NCI-H1105 treated with DMSO at 0.1 percent for 48 hours (cell line): ENCODE data around the gene TEX48.
A peak's percentile ranks its signal among the peaks of the same experiment; 100 is the strongest.

Experiments
- DNase-seq: peaks from one replicate; lab custom pipeline; 2025; lab: John Stamatoyannopoulos, UW

The TEX48 gene

GRCh38 chr9:114666851-114667250, 15.1 kb downstream of the TEX48 start:
- no peak for DNase-seq

DNA sequence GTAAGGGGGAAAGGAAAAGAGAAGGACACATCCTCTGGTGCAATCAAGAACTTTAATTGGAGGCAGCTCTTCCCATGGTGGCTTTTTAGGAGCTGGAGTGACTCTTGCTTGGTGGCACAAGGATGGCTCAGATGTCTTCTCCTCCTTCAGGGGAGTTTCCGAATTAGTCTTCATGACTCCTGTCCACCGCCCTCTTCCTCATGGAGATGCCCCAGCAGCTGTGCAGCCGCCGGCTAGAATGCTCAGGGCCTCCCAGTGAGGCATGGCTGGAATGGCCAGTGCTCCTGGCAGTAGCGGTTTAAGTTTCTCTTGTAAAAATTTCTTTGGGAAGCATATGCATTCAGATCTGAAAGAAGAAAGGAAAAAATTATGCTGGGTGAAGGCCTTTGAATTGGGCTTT, 15.6 kb downstream of the TEX48 start:
- no peak for DNase-seq

DNA sequence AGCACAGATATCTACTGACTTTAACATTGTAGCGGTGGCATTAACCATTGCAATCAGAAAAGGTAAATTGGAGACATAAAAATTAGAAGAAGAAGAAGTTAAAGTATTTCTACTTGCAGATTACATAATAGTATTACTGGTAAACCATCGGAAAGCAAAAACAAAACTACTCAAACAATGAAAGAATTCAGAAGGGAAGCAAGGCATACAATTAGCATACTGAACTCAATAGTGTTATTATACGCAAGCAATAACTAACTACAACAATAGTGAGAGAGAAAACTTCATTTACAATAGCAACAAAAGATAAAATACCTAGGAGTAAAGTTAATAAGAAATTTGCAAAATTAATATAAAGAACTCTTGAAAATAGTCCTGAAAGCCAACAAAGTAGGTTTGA, 17.8 kb downstream of the TEX48 start:
- no peak for DNase-seq

DNA sequence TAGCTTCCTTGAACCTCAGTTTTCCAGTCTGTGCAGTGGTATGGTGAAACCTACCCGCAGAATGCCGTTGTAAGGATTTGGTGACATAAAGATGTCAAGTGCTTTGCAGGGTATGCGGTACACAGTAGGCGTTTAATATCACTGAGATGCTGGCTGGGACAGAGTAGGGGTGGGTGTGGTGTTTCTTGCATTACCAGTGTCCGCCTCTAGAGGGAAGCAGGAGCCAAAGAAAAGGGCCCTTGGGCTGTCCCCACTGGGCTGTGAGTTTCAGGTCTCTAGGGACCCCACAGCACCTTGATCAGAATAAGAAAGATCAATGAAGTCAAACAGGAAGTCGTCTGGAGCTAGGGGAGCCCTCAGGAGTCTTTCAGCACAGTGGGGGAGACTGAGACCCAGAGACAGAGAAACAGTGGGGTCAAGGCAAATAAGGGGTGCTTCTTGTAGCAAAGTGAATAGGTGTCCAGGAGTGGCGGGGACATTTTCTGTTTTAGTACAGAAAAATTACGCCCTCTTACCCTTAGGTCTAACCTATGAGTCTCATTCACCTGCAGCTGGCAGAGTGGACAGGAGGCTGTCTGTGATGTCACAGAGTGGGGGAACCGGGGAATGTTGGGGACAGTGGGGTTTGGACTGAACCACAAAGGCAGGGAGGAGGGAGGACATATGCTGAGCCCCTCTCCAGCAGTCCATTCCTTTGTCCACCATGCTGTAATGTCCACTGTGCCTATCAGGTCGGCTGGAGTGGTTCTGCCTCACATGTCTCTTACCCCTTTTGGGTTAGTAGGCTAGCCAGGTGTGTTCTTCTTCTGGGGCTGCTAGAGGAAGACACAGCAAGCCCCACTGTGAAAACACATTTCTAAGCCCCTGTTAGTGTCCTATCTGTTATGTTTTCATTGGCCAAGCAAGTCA, 19.7 kb downstream of the TEX48 start:
- DNase-seq = peak; percentile 20

- DNase-seq = no peak
Observed at GRCh38 chr9:114657705-114658104, 24.3 kb downstream of the TEX48 start, which contains the start of gene TEX53. TEX53 (minus strand) TSS chr9:114657805; CDS start chr9:114657774, 31 bp downstream.

DNA sequence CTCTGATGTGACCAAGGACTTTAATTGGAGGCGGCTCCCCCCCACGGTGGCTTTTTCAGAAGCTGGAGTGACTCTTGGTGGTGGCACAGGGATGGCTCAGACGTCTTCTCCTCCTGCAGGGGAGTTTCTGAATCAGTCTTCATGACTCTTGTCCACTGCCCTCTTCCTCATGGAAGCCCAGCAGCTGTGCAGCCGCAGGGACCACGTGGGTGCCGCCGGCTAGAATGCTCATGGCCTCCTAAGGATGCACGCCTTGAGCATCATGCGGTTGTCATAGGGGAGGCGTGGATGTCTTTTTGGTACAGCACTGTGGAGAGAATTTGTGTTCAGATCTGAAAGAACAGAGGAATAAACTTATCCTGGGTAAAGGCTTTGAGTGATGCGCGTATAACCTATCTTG, 25.7 kb downstream of the TEX48 start:
- no peak for DNase-seq

DNA sequence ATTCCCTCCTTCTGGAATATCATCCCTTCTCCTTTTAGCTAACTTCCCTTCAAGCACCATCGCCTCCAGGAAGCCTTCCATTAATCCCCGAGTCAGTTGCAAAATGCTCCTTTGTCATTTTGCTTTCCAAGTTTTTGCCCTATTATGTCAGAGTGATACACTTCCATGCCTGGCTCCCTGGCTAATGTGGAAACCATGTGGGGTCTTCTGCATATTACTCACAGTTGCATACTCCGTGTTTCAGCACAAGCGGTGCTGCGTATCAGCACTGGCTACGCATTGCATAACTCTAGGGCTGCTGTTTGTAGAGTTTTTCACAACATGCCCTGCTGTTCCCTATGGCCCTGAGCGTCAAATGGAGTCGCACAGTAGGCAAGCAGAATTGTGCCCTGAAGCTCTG, 26.3 kb downstream of the TEX48 start:
- DNase-seq = no peak

DNA sequence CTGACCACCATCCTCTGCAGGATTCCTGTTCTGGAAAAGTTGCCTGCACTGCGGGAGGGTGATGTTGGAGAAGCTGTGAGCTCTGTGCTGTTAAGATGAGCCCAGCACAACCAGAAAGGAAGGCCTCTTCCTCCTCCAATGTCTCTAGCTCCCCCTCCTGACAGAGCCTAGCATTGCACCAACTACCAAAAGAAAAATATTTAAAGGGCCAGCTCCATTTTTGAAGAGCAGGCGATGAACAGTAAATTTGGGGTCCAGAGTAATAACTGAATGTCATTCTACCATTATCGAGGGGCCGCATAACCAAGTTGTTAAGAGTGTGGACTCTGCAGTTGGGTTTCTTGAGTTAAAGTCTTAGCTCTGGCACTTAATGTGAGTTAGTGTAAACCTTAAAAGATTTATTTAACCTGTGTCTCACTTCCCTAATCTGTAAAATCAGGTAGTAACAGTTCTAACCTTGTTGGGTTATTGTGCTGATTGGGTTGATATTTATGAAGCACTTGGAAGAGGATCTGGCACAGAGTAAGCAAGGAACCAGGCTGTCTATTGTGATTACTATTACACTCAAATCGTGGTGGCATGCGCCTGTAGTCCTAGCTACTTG, 28.3 kb downstream of the TEX48 start:
- peak; percentile 57 for DNase-seq

DNA sequence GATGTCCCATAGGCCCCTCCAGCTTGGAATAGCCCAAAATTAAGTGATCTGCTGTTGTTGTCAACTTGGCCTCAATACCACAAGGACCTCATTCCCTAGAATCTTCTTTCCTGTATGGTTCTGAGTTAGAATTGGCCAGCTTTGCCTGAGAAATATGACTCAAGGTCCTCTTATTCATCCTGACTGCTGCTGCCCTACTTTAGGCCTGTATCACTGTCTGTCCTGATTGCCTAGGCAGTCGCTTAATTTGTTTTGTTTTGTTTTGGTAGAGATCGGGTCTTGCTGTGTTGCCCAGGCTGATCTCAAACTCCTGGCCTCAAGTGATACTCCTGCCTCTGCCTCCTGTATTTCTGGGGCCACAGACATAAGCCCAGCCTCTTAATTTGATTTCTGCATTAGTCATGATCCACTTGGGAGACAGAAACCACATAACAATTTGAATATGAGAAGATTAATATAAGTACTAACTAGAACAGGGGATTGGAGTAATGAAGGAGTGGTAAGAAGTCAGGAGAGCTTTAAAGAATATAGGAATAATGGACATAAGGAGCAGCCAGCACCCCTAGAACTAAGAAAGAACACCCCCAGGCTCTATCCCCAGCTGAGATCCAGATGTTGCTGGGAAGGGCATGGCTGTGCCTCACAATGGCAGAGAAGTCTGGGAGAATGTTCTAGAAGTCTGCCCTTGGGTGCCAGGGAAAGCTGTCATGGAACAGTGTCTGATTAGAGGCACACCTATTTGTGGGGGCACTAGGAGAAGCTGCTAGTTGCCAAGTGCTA, 29.0 kb downstream of the TEX48 start:
- no peak for DNase-seq

- DNase-seq = no peak
Observed at GRCh38 chr9:114643896-114644295, 38.1 kb downstream of the TEX48 start.

DNA sequence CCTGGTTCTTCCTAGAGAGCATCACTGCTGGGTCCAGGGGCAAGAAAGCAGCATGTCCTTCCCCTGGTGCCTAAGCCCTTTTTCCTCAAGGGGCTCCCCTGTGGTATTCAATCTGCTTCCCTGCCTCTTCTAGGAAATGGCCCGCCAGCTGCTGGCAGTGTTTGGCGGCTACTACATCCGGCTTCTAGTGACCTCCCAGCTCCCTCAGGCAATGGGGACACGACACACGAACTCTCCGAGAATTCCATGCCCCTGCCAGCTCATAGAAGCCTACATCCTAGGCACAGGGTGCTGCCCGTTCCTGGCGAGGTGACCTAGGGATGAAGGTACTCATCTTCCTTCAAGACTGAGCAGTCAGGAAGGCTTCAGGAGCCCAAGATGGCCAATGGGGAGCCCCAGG, 39.0 kb downstream of the TEX48 start:
- no peak for DNase-seq

GRCh38 chr9:114641967-114642366, 40.0 kb downstream of the TEX48 start:
- no peak for DNase-seq

DNA sequence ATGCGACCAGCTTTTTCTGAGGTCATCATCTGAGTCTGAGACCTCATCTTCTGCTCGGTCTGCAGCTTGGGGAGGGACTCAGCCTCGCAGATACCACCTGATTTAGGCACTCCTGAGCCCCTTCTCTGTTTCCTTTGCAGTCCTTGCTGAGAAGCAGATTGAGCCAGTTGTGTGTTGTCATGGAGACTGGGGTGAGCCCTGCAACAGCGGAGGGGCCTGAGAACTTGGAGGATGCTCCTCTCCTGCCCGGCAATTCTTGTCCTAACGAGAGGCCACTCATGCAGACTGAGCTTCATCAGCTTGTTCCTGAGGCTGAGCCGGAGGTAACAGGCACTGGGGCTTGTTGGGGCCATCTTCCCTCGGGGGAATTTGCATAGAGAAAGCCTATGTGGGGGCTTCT, 43.6 kb downstream of the TEX48 start:
- DNase-seq = no peak

GRCh38 chr9:114634387-114634786, 47.6 kb downstream of the TEX48 start:
- no peak for DNase-seq

DNA sequence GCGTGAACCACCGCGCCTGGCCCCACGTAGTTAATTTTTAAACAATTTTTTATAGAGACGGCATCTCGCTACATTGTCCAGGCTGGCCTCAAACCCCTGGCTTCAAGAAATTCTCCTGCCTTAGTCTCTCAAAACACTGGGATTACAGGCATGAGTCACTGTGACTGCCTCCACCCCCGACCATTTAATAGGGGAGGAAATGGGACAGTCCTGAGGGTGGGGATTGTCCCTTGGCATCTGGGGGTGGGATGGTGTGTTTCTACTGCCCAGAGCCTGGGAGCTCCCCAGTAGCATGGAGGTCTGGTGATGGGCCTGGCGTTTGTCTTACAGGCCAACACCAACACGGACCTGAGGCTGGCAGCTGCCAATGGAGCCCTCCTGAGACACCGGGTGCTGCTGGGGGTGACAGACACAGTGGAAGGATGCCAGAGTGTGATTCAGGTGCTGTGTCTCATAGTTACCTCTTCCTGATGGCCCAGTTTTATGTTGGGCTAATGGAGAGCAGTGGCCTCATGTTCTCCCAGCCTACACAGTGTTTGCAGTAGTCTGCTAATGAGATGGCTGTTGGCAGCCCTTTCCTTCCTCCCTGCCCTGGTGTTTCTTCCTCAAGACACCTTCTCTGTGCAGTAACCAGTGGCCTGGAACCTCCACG, 48.4 kb downstream of the TEX48 start:
- no peak for DNase-seq

DNA sequence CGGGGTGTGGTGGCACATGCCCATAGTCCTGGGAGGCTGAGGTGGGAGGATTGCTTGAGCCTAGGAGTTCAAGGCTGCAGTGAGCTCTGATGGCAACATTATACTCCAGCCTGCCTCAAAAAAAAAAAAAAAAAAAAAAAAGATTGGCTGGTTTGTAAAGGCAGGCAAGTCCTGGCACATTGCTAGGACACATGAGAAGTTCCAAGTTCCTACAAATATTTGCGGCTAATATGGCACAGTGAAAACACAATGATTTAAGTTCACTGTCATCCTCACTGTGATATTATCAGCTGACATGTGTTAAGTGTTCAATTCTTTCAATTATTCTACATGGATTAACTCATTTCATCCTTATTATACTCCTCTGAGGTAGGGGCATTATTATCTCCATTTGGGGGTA, 50.8 kb downstream of the TEX48 start:
- no peak for DNase-seq

- no peak for DNase-seq
Observed at GRCh38 chr9:114629563-114630090, 52.4 kb downstream of the TEX48 start.

GRCh38 chr9:114627553-114627952, 54.4 kb downstream of the TEX48 start:
- no peak for DNase-seq

DNA sequence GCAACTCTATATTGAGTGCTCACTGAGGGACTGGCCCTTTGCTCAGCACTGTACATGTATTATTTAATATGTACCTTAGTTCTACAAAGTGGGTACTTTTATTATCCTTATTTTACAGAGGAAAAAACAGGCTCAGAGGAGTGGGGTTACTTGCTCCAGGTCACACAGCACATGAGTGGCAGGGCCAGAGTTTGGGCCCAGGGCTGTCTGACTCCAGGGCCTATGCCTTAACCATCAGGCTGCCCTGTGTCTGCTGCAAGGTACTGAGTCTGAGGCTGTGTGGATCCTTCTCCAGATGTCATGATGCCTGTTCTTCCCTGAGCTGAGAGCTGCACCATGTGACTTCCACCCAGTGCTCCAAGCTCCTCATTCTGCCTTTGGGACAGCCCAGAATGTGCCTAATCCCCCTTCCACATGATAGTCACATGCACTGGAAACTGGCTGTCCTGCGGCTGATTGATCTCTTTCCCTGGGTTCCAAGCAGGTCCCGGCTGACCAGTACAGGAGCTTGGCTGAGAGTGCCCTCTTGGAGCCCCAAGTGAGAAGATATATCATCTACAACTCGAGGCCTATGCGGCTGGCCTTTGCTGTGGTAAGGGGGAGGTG, 55.5 kb downstream of the TEX48 start:
- DNase-seq = no peak

DNA sequence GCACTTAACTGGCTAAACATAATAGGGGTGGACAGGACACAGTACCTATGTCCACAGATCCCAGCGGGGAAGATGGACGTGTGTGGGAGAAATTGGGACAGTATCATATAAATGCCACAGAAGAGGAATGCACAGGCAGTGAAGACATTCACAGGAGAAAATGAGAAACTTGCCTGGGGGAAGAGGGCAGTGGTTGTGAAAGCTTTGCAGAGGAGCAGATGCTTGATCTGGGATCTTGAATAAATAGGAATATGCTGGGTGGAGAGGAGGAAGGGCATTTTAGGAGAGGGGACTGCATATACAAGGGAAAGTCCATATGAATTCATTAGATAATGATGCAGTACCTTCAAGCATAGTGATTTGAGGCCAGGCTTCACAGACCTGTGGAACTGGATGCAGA, 57.3 kb downstream of the TEX48 start:
- DNase-seq = no peak

DNA sequence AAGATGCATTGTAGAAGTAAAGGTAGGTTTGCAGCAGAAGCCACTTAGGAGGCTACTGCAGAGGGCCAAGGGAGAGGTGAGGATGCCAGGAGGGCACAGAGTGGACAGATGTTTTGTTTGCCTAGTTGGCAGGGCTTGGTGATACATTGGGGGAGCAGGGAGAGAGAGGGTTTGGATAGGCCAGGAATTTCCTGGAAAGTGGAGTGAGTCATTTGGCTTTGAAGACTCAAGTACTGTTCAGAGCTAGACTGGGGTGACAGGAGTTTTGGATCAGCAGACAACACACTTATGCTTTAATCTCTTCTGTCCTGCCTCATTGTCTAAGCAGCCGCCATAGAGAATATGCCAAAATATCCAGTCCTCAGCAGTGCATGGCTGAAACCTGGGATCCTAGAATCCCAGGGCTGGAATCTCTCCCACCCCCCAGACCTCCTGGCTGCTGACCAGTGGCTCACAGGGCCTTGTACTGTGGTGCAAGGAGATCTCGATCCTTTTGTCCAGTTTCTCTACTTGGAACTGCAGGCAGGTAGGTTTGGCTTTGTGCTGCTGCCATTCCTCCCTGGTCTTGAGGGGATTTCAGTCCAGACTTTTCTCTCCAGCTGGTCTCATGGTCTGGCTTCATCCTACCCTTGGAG, 59.9 kb downstream of the TEX48 start:
- DNase-seq = no peak
